Panc1 (cell line): Measurements from ENCODE around the gene ABHD8. TPM values are rescaled to one million over a fixed set of nuclear protein-coding genes. Genes with fewer than 3 reads are reported as not detected.

Experiments
- ATAC-seq: fragments of 200-7000 bp; cut with Tn5 transposase; 2 replicates; pipeline ENCODE4 v1.9.1; 2020; ENCODE audit warnings: mild to moderate bottlenecking, moderate library complexity
- BruUV-seq: library from RNA; stranded (reverse); fragments of 400-500 nt; replicated peaks from 2 replicates; lab custom pipeline; 2021; lab: Mats Ljungman, UMichigan
- CTCF ChIA-PET: fragments of 300-600 bp; sonication (Branson Sonifier 250); formaldehyde crosslinking; loops from one replicate; lab custom pipeline; 2022; ENCODE audit warnings: antibody characterized with exemption; lab: Charles Lee
- POLR2A ChIA-PET: fragments of 300-600 bp; sonication (Branson Sonifier 250); formaldehyde crosslinking; loops from one replicate; lab custom pipeline; 2022; ENCODE audit warnings: antibody characterized with exemption; lab: Charles Lee
- DNase-seq: peaks from one replicate; pipeline ENCODE4 v3.0.0-alpha.2; 2010; ENCODE audit warnings: low read depth, low spot score
- H3K27ac ChIP-seq: 2 replicates; pipeline ENCODE4 v1.5.1; 2011; ENCODE audit warnings: mild to moderate bottlenecking, low read length, inconsistent platforms
- H3K27me3 ChIP-seq: fragments of 200-500 bp; sonication (Bioruptor generic); 2 replicates; pipeline ENCODE4 v1.6.0; 2014; ENCODE audit warnings: low read length, inconsistent platforms; ENCODE audit not compliant: control insufficient read depth, insufficient read depth
- H3K36me3 ChIP-seq: fragments of 200-500 bp; sonication (Bioruptor generic); 2 replicates; pipeline ENCODE4 v1.5.1; 2014; ENCODE audit warnings: inconsistent platforms, mild to moderate bottlenecking, low read length, moderate library complexity; ENCODE audit not compliant: control insufficient read depth, insufficient read depth
- H3K4me1 ChIP-seq: 2 replicates; pipeline ENCODE4 v1.5.1; 2011; ENCODE audit warnings: inconsistent platforms, mild to moderate bottlenecking, low read length, moderate library complexity; ENCODE audit not compliant: control insufficient read depth, insufficient read depth
- H3K4me3 ChIP-seq, 2 experiments: 2 replicates each; pipeline ENCODE4 v1.5.1; 2011 to 2012; ENCODE audit warnings: low read depth in 2 of 2, low read length in 2 of 2, mild to moderate bottlenecking in 2 of 2, inconsistent platforms in 1 of 2, moderate library complexity in 1 of 2
- H3K9me3 ChIP-seq: fragments of 200-500 bp; sonication (Bioruptor generic); 2 replicates; pipeline ENCODE4 v1.5.1; 2014; ENCODE audit warnings: low read depth, mild to moderate bottlenecking, inconsistent platforms, low read length, moderate library complexity; ENCODE audit not compliant: control insufficient read depth, insufficient read depth
- CTCF ChIP-seq: fragments of 450-650 bp; IDR thresholded peaks from 2 replicates; pipeline ENCODE4 v1.5.1; 2017; ENCODE audit warnings: mild to moderate bottlenecking
- POLR2AphosphoS5 ChIP-seq: IDR thresholded peaks from 2 replicates; pipeline ENCODE4 v1.6.1; 2012; ENCODE audit warnings: mild to moderate bottlenecking, low read depth, low read length, moderate library complexity
- REST ChIP-seq, 2 experiments: IDR thresholded peaks; 2 replicates each; pipeline ENCODE4 v1.6.1; 2011 to 2012; ENCODE audit warnings: low read depth in 2 of 2, control low read depth in 1 of 2, low read length in 1 of 2, mild to moderate bottlenecking in 1 of 2, moderate library complexity in 1 of 2; ENCODE audit not compliant: insufficient read depth in 1 of 2
- SIN3A ChIP-seq: IDR thresholded peaks from 2 replicates; pipeline ENCODE4 v1.6.1; 2012; ENCODE audit warnings: low read depth, mild to moderate bottlenecking, low read length, moderate library complexity, borderline replicate concordance; ENCODE audit not compliant: insufficient read depth
- TCF7L2 ChIP-seq: IDR thresholded peaks from 2 replicates; pipeline ENCODE4 v1.6.1; 2011; ENCODE audit warnings: mild to moderate bottlenecking, low read depth, low read length, inconsistent platforms
- in situ Hi-C: cut with HindIII; loops from 2 replicates; pipeline ENCODE4 v1.10.0; 2016; ENCODE audit warnings: low sequenced_read_pairs, low pct_unique_long_range_greater_than_20kb
- intact Hi-C: fragments of 100-400 bp; cut with micrococcal nuclease; formaldehyde crosslinking; loops from one replicate; pipeline ENCODE4 v1.10.0; 2022; ENCODE audit not compliant: unreplicated experiment
- total RNA-seq: library from RNA; stranded (reverse); gene quantifications from one replicate; pipeline ENCODE4 v1.2.1, GENCODE V29; 2021; ENCODE audit not compliant: unreplicated experiment

ABHD8 gene
- total RNA-seq, 1 experiment from 2014 or later, result 19.6 TPM

GRCh38 chr19:17324357-17325114 lies 21.3 kb upstream of the ABHD8 start:
- Histone ChIP-seq H3K4me1 (no peaks in the 10 kb centered on the region), H3K27me3 (no peaks in the 10 kb centered on the region), H3K4me3 (no peak overlapping the region), H3K9me3 (no peaks in the 10 kb centered on the region), H3K36me3 (no peaks in the 10 kb centered on the region; the same call in 1 of the 2 replicates), H3K27ac (no peak overlapping the region)
- ATAC-seq, result no peak
- BruUV-seq, result no TSS peak
- TF ChIP-seq REST (IDR thresholded peaks at IDR 0.05; ENCODE audit: insufficient read depth in 1 of 2, low read depth in 2 of 2, low read length in 1 of 2) (no peak), SIN3A (no peak), POLR2AphosphoS5 (no peak), CTCF (no peak), TCF7L2 (no peak)
- no peak for DNase-seq
- ChIA-PET POLR2A (no interaction called here), CTCF (no interaction called here)
- intact Hi-C loops (no loop called here), in situ Hi-C loops (no loop called here)

- POLR2A ChIA-PET, result no interaction called here
- H3K36me3 ChIP-seq, result no peaks in the 10 kb centered on the region; the same call in 1 of the 2 replicates
- no TSS peak for BruUV-seq
- CTCF ChIA-PET, result no interaction called here
- DNase-seq, result no peak
- no peak overlapping the region for H3K4me3 ChIP-seq
- no peaks in the 10 kb centered on the region for H3K27me3 ChIP-seq
- intact Hi-C loops (no loop called here), in situ Hi-C loops (no loop called here)
- no peak overlapping the region for H3K27ac ChIP-seq
- ATAC-seq, result no peak
- H3K4me1 ChIP-seq, result no peaks in the 10 kb centered on the region
- TF ChIP-seq TCF7L2 (no peak), CTCF (no peak), SIN3A (no peak), REST (IDR thresholded peaks at IDR 0.05; ENCODE audit: insufficient read depth in 1 of 2, low read depth in 2 of 2, low read length in 1 of 2) (no peak), POLR2AphosphoS5 (no peak)
- no peaks in the 10 kb centered on the region for H3K9me3 ChIP-seq
Observed at GRCh38 chr19:17323964-17324332, 20.7 kb upstream of the ABHD8 start.
